HAP-1 (cell line): Measurements from ENCODE around the gene LSAMP.

Experiments used
- DNase-seq, 2 experiments: peaks; one replicate each; pipeline ENCODE4 v3.0.0-alpha.2; 2016 to 2020; ENCODE audit warnings: low spot score in 2 of 2
- H3K27me3 ChIP-seq: fragments of 250-450 bp; sonication (Bioruptor Pico); 2 replicates; pipeline ENCODE4 v1.5.1; 2020; ENCODE audit warnings: low read depth, mild to moderate bottlenecking, moderate library complexity
- H3K36me3 ChIP-seq: fragments of 250-450 bp; sonication (Bioruptor Pico); replicated peaks from 2 replicates; pipeline ENCODE4 v1.5.1; 2020; ENCODE audit warnings: mild to moderate bottlenecking
- H3K4me1 ChIP-seq: fragments of 250-450 bp; sonication (Bioruptor Pico); 2 replicates; pipeline ENCODE4 v1.5.1; 2020; ENCODE audit warnings: mild to moderate bottlenecking
- H3K4me3 ChIP-seq: fragments of 250-450 bp; sonication (Bioruptor Pico); 2 replicates; pipeline ENCODE4 v1.5.1; 2020; ENCODE audit warnings: mild to moderate bottlenecking, moderate library complexity
- H3K9me3 ChIP-seq: fragments of 250-450 bp; sonication (Bioruptor Pico); 2 replicates; pipeline ENCODE4 v1.5.1; 2020; ENCODE audit warnings: mild to moderate bottlenecking, moderate library complexity
- in situ Hi-C: fragments of 300-500 bp; cut with MboI; formaldehyde crosslinking; loops from 3 replicates; pipeline ENCODE4 v1.14.3; 2020; ENCODE audit warnings: low sequenced_read_pairs, inconsistent platforms, mixed read lengths

Gene LSAMP

GRCh38 chr3:115982108-115982507 lies 463.2 kb downstream of the LSAMP start:
- in situ Hi-C loops, result no loop called here
- DNase-seq, result no peak

GRCh38 chr3:115980709-115981108 lies 464.6 kb downstream of the LSAMP start:
- no peak overlapping the region for H3K4me3 ChIP-seq
- H3K9me3 ChIP-seq, result no peaks in the 10 kb centered on the region
- H3K27me3 ChIP-seq, result peaks cover 3% of the 10 kb centered on the region; the same call in 1 of the 2 replicates
- H3K4me1 ChIP-seq, result no peaks in the 10 kb centered on the region
- H3K36me3 ChIP-seq, result no peaks in the 10 kb centered on the region
- no peak for DNase-seq
- in situ Hi-C loops, result no loop called here

More at GRCh38 chr3:115982108-115982507, 463.2 kb downstream of the LSAMP start:
- no peaks in the 10 kb centered on the region for H3K9me3 ChIP-seq
- H3K4me3 ChIP-seq, result no peak overlapping the region
- H3K36me3 ChIP-seq, result no peaks in the 10 kb centered on the region
- H3K27me3 ChIP-seq, result peaks cover 3% of the 10 kb centered on the region; the same call in 1 of the 2 replicates
- no peaks in the 10 kb centered on the region for H3K4me1 ChIP-seq

GRCh38 chr3:115977866-115978265 lies 467.4 kb downstream of the LSAMP start:
- H3K9me3 ChIP-seq, result no peaks in the 10 kb centered on the region
- no peak for DNase-seq
- in situ Hi-C loops, result no loop called here
- no peaks in the 10 kb centered on the region for H3K36me3 ChIP-seq
- no peak overlapping the region for H3K4me3 ChIP-seq
- no peaks in the 10 kb centered on the region for H3K4me1 ChIP-seq
- H3K27me3 ChIP-seq, result peaks cover 3% of the 10 kb centered on the region; the same call in 1 of the 2 replicates

DNA sequence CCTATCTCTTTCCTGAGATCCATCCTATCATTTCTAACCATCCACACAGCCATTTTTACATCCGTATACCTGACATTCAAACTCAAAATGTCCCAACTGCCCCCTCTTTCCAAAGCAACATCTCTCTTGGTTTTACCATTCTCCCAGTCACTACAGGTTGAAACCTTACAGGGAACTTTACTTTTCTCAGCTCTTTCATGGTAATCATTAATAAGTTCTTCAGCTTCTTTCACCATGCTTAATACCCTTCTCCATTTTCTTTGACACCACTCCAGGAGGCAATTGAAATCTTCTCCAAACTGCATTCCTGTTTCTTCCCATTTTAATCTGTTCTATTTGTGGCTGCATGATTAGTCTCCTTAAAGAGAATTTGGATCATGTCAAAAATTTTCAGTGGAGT lies 469.5 kb downstream of the LSAMP start:
- in situ Hi-C loops, result no loop called here
- Histone ChIP-seq H3K9me3 (no peaks in the 10 kb centered on the region), H3K4me1 (no peaks in the 10 kb centered on the region), H3K4me3 (no peak overlapping the region), H3K27me3 (peaks cover 3% of the 10 kb centered on the region; the same call in 1 of the 2 replicates), H3K36me3 (no peaks in the 10 kb centered on the region)
- no peak for DNase-seq

DNA sequence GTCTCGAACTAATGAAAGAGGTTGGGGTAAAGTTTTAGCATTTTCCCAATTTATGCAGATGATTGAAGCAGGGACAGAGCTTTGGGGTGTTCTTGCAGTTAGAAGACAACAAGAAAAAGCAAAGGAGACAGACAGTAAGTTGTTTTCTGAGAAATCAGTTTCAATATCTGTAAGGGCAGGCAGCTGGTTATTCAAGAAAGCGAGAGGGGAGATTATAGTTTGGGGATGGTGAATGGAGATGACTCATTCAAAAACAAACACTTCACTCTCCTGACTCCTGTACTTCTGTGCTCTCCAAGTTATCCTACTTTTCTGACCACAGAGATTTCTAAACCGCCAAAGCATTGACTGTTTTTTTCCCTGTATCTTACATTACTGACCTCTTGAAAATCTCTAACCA lies 469.9 kb downstream of the LSAMP start:
- H3K27me3 ChIP-seq, result peaks cover 3% of the 10 kb centered on the region; the same call in 1 of the 2 replicates
- no peak for DNase-seq
- in situ Hi-C loops, result no loop called here

DNA sequence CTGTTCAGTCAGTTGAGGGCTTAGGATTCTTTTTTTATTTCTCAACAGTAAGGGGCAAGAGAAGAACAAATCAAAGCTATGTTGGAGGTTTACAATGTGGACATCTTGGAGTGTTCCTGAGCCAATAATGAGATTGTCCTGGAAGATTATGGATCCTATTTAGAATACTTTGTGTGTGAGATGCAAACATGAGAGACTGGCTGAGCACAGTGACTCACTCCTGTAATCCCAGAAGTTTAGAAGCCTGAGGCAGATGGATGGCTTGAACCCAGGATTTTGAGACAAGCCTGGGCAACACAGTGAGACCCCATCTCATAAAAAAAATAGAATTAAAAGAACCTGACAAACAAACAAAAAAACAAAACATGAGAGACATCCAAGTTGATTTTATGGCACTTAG lies 470.3 kb downstream of the LSAMP start:
- H3K4me3 ChIP-seq, result no peak overlapping the region
- no peak for DNase-seq
- H3K36me3 ChIP-seq, result no peaks in the 10 kb centered on the region
- peaks cover 3% of the 10 kb centered on the region; the same call in 1 of the 2 replicates for H3K27me3 ChIP-seq
- in situ Hi-C loops, result no loop called here
- no peaks in the 10 kb centered on the region for H3K4me1 ChIP-seq
- no peaks in the 10 kb centered on the region for H3K9me3 ChIP-seq

More for the DNA sequence above, 469.9 kb downstream of the LSAMP start:
- Histone ChIP-seq H3K4me3 (no peak overlapping the region), H3K9me3 (no peaks in the 10 kb centered on the region), H3K36me3 (no peaks in the 10 kb centered on the region), H3K4me1 (no peaks in the 10 kb centered on the region)

- no peaks in the 10 kb centered on the region for H3K4me1 ChIP-seq
- in situ Hi-C loops, result no loop called here
Measured at GRCh38 chr3:115968871-115969270, 476.4 kb downstream of the LSAMP start.

DNA sequence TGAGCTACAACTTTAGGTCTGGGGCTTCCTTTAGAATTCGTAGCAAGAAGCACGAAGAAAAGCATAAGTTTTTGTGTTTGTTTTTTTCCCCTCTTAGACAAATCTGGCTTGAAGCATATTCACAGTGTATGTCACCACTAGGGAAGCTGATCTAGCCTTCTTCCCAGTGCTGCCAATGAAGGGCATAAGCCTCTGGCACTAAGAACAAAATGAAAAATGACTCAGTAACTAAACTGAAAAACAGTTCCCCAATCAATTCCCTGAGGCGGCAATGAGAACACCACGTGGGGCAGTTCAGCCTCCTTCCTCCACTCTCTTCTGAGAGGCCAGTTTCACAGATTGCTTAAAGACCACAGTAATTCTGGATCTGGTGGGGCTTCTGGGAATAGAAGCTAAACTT lies 483.9 kb downstream of the LSAMP start:
- Histone ChIP-seq H3K27me3 (no peaks in the 10 kb centered on the region), H3K4me1 (no peaks in the 10 kb centered on the region), H3K4me3 (no peak overlapping the region), H3K9me3 (no peaks in the 10 kb centered on the region; the same call in 1 of the 2 replicates), H3K36me3 (no peaks in the 10 kb centered on the region)
- in situ Hi-C loops, result no loop called here
- no peak for DNase-seq

More at GRCh38 chr3:115968871-115969270, 476.4 kb downstream of the LSAMP start:
- Histone ChIP-seq H3K27me3 (no peaks in the 10 kb centered on the region), H3K9me3 (no peaks in the 10 kb centered on the region; the same call in 1 of the 2 replicates), H3K36me3 (no peaks in the 10 kb centered on the region), H3K4me3 (no peak overlapping the region)
- no peak for DNase-seq

DNA sequence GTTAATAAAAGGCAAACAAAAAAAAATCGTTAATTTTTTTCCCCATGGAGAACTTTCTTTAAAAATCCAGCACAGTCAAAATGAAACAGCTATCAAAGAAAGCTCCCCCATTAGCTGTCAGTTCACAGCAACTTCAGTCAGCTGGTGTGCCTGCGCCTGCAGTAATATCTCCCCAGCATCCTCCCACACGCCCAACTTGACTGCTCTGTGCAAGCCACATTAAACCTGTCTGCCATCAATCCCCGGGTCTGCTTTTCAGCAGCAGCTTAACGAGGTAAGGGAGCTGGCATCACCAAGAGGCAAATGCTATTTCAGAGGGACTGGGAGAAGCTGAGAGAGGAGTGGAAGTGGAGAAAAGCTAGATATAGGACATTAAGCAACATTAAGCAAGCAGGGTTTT lies 484.5 kb downstream of the LSAMP start:
- Histone ChIP-seq H3K9me3 (no peaks in the 10 kb centered on the region; the same call in 1 of the 2 replicates), H3K4me1 (no peaks in the 10 kb centered on the region), H3K4me3 (no peak overlapping the region), H3K27me3 (no peaks in the 10 kb centered on the region), H3K36me3 (no peaks in the 10 kb centered on the region)
- no peak for DNase-seq
- in situ Hi-C loops, result no loop called here

DNA sequence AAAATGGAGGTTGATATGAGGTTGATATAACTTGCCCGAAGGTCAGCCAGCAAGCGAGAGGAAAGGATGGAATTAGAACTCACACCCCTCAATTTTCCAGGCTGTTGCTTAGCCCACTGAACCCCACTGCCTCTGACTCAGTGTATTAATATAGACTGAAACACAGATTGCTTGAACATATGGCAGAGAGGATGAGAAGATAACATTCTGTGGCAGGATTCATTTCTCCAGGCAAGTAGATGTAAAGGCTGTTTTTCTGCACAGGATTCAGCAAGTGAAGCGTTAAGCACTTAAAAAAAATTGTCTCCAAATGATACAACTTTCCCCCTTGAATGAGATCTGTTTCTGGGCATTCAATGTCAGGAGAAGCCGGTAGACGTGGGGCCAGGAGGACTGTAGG lies 486.8 kb downstream of the LSAMP start:
- Histone ChIP-seq H3K27me3 (no peaks in the 10 kb centered on the region), H3K36me3 (no peaks in the 10 kb centered on the region)

GRCh38 chr3:115947325-115947724 lies 498.0 kb downstream of the LSAMP start:
- H3K4me1 ChIP-seq, result no peaks in the 10 kb centered on the region
- H3K36me3 ChIP-seq, result no peaks in the 10 kb centered on the region
- DNase-seq, result no peak
- no peaks in the 10 kb centered on the region for H3K9me3 ChIP-seq
- in situ Hi-C loops, result no loop called here
- H3K27me3 ChIP-seq, result no peaks in the 10 kb centered on the region
- no peak overlapping the region for H3K4me3 ChIP-seq

More for the DNA sequence above, 486.8 kb downstream of the LSAMP start:
- no peak overlapping the region for H3K4me3 ChIP-seq
- H3K9me3 ChIP-seq, result no peaks in the 10 kb centered on the region
- no peak for DNase-seq
- no peaks in the 10 kb centered on the region for H3K4me1 ChIP-seq
- in situ Hi-C loops, result no loop called here

GRCh38 chr3:115943579-115943978 lies 501.7 kb downstream of the LSAMP start:
- H3K27me3 ChIP-seq, result no peaks in the 10 kb centered on the region
- DNase-seq, result no peak
- no peaks in the 10 kb centered on the region for H3K36me3 ChIP-seq
- in situ Hi-C loops, result no loop called here
- H3K4me3 ChIP-seq, result no peak overlapping the region
- H3K4me1 ChIP-seq, result no peaks in the 10 kb centered on the region
- H3K9me3 ChIP-seq, result no peaks in the 10 kb centered on the region

GRCh38 chr3:115937054-115937453 lies 508.2 kb downstream of the LSAMP start:
- Histone ChIP-seq H3K4me3 (no peak overlapping the region), H3K4me1 (no peaks in the 10 kb centered on the region), H3K36me3 (no peaks in the 10 kb centered on the region), H3K27me3 (no peaks in the 10 kb centered on the region), H3K9me3 (no peaks in the 10 kb centered on the region)
- DNase-seq, result no peak
- in situ Hi-C loops, result no loop called here

GRCh38 chr3:115932807-115933206 lies 512.5 kb downstream of the LSAMP start:
- no peaks in the 10 kb centered on the region for H3K36me3 ChIP-seq
- no peak for DNase-seq

GRCh38 chr3:115931581-115931980 lies 513.7 kb downstream of the LSAMP start:
- peaks cover 6% of the 10 kb centered on the region; the same call in 1 of the 2 replicates for H3K27me3 ChIP-seq
- H3K36me3 ChIP-seq, result no peaks in the 10 kb centered on the region
- no peak overlapping the region for H3K4me3 ChIP-seq
- in situ Hi-C loops, result no loop called here
- no peak for DNase-seq
- no peaks in the 10 kb centered on the region for H3K9me3 ChIP-seq
- H3K4me1 ChIP-seq, result no peaks in the 10 kb centered on the region

More at GRCh38 chr3:115932807-115933206, 512.5 kb downstream of the LSAMP start:
- Histone ChIP-seq H3K27me3 (peaks cover 6% of the 10 kb centered on the region; the same call in 1 of the 2 replicates), H3K9me3 (no peaks in the 10 kb centered on the region), H3K4me3 (no peak overlapping the region), H3K4me1 (no peaks in the 10 kb centered on the region)
- in situ Hi-C loops, result no loop called here
